OCI-LY1 (cell line): Measurements from ENCODE around the gene METTL2B.
"Not testable (repeated sequence)": the region's sequence is repeated elsewhere in the genome, so short reads cannot be mapped to it uniquely, and the experiment has no call there.

Experiments
- EZH2 ChIP-seq: fragments of 200-600 bp; sonication (generic), shearing (Covaris generic); IDR thresholded peaks from 2 replicates; pipeline ENCODE4 v1.8.0; 2017; ENCODE audit warnings: borderline replicate concordance, mixed run types, mild to moderate bottlenecking, antibody characterized with exemption, low read length, moderate library complexity, mixed read lengths
- TF ChIP-seq, protein P1 (sequence below): fragments of 200-600 bp; sonication (generic), shearing (Covaris generic); IDR thresholded peaks from 2 replicates; pipeline ENCODE4 v1.5.1; 2017; ENCODE audit warnings: mild to moderate bottlenecking, antibody characterized with exemption, low read length, moderate library complexity, mixed read lengths

DNA sequence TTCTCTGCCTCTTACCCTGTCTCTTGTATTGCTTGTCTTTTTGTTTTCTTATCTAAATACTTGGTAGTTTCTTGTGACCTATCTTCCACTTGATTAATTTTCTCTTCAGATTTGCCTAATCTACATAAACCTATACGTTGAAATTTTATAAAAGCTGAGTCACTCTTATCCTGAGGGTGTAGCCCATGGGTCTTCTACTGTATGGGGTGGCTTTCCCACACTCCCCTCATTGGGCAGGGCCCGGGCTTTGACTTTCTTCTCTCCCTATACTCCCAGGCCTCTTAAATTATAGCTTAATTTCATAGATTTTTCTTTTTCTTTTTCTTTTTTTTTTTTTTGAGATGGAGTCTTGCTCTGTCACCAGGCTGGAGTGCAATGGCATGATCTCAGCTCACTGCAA is 66.0 kb downstream of the METTL2B start:
- TF ChIP-seq, protein P1, sequence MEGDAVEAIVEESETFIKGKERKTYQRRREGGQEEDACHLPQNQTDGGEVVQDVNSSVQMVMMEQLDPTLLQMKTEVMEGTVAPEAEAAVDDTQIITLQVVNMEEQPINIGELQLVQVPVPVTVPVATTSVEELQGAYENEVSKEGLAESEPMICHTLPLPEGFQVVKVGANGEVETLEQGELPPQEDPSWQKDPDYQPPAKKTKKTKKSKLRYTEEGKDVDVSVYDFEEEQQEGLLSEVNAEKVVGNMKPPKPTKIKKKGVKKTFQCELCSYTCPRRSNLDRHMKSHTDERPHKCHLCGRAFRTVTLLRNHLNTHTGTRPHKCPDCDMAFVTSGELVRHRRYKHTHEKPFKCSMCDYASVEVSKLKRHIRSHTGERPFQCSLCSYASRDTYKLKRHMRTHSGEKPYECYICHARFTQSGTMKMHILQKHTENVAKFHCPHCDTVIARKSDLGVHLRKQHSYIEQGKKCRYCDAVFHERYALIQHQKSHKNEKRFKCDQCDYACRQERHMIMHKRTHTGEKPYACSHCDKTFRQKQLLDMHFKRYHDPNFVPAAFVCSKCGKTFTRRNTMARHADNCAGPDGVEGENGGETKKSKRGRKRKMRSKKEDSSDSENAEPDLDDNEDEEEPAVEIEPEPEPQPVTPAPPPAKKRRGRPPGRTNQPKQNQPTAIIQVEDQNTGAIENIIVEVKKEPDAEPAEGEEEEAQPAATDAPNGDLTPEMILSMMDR = not testable (repeated sequence)
- not testable (repeated sequence) for TF ChIP-seq EZH2
